GM19452 (cell line): ENCODE results near the gene PPP1R7.

Experiments used
- ATAC-seq: cut with Tn5 transposase; IDR thresholded peaks from one replicate; pipeline ENCODE4 v1.9.1; 2021; ENCODE audit not compliant: unreplicated experiment

The PPP1R7 gene

DNA sequence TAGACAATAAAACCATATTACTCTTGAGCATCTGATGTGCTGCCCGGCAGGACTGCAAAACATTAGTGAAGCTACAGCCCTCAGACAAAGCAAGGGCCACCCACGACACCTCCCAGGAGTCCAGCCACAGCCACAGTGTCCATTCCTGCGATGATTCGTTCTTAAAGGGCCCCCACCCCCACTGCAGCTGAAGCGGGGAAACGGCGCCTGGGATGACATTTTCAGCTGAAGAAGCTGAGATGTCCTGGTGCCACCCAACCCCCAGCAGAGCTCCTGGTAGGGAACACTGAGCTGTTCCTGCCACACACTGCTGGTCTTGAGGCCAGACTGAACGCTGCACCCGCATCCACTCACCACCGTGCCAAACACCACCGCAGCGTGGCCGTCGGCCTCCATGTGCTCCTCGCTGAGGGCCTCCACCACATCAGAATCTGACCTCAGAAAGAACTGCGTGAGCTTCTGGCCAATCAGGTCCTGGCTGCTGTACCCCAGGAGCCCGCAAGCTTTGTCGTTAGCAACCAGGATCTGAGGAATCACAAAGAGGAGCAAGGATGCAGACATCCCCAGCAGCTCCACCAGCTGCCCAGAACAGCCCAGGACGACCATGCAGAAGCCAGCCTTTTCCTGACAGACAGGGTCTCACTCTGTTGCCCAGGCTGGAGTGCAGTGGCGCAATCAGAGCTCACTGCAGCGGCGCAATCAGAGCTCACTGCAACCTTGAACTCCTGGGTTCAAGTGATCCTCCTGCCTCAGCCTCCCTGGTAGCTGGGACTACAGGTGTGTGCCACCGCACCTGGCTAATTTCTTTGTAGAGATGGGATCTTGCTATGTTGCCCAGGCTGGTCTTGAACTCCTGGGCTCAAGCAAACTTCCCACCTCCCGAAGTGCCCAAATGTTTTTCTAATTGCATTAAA is 10.5 kb upstream of the PPP1R7 start:
- no peak for ATAC-seq

GRCh38 chr2:241140445-241140840 is 9.8 kb upstream of the PPP1R7 start:
- ATAC-seq: no peak

GRCh38 chr2:241141214-241141770 is 9.0 kb upstream of the PPP1R7 start:
- ATAC-seq: no peak

- no peak for ATAC-seq
Measured at GRCh38 chr2:241142063-241142462, 8.2 kb upstream of the PPP1R7 start.

GRCh38 chr2:241142593-241142992 is 7.7 kb upstream of the PPP1R7 start:
- ATAC-seq: no peak

DNA sequence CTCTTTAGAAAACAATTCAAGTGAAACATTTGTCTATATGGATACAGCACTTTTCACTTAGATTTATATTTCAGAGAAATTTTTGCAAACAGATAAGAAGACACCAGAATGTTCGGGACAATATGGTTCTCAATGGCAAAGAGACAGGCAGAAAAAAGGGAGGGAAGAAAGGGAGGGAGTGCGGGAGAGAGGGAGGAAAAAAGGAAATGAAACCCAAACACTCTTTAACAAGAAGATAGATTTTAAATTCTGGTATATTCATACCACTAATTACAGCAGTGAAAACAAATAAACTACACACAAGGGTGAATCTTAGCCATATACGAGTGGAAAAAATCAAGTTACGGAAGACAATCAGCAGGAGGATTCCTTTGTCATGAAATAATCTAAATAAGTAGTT is 4.0 kb upstream of the PPP1R7 start:
- no peak for ATAC-seq

- ATAC-seq: no peak
Measured at GRCh38 chr2:241147336-241147735, 2.9 kb upstream of the PPP1R7 start.

GRCh38 chr2:241148239-241148638 is 2.0 kb upstream of the PPP1R7 start:
- no peak for ATAC-seq

GRCh38 chr2:241148891-241149674 is 1.2 kb upstream of the PPP1R7 start, which contains the start of gene PASK:
Gene PASK (minus strand): TSS chr2:241149472. CDS start chr2:241143032, 6,440 bp downstream.
- ATAC-seq: peak; percentile 77

- ATAC-seq: peak; percentile 20
Measured at GRCh38 chr2:241149675-241149924, 667 bp upstream of the PPP1R7 start.

DNA sequence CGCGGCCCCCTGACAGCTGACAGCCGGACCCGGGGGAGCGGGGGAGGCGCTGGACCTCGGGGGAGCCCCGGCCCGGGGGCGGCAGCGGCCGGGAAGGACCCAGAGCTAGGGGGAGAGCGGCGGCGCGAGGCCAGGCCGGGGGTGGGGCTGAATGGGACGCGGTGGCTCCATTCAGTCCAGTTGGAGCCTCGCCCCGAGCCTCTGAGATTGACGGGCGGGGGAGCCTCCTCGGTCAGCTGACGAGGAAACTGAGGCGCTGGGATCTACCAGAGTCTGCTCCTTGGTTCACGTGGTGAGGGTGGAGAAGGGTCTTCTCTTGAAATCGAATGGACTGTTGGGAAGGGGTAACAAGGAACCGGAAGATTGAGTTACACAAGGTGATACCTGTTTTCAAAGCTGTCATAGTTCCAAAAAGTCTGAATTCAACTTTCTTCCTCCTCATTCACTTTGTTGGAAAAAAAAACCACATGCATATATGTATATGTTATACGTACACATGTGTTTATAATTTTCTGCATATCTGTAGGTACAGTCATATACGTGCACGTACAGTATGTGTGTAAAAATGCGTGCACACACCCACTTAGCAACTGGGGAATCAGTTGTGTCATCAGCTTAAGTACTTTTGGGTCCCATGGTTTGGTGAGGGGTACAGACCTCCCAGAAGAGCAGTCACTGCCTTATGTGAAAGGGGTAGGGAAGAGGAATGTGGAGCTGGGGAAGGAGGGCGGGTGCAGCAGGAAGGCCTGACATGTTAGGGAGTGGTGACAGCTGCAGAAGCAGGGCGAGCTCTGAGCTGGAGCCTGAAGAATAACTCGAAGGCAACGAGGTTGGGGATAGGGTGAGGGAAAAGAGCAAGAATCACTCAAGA is 628 bp downstream of the PPP1R7 start:
- no peak for ATAC-seq

DNA sequence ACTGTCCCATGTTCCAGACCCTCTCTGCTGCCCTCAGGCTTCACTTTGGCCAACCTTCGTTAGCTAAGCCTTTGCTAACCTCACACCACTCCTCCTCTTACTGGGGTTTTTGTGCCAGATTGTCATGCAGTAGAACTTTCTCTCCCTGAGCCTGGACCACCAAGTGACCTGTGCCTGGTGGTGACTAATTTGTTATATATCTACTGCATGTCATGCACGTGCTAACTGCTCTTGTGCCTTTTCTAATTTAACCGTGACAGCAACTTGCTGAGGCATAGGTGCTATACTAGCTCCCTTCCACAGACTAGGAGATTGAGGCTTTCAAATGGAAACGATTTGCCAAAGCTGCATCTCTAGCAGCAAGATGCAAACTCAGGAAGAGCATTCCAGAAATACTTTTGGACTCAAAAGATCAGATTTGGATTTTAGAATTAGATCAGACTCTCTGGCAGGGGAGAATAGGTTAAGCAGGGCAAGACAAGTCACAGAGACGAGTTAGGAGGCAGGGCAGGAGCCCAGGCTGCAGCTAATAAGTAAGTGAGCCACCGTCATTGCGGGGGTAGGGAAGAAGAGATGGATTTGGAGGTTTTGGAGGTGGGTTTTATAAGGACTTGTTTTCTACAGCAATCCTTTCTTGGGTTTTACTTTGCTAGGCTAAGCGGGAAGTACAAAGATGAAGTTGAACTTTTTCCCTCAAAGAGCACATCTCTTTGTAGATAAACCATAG is 1.8 kb downstream of the PPP1R7 start:
- no peak for ATAC-seq

DNA sequence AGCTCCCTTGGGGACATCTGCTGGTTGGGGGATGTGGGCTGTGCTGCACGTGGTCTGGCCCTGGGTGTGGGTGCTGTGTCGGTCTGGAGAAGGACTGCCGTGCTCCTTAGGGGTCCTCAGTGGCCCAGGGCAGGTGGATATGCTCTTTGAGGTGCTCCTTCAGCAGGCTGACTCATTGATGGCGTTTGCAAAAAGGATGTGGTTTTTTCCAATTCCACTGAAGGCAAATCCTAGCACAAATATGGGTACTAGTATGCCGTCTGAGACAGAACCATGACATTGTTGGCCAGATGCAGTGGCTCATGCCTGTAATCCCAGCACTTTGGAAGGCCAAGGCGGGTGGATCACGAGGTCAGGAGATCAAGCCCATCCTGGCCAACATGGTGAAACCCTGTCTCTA is 3.3 kb downstream of the PPP1R7 start:
- ATAC-seq: no peak

- no peak for ATAC-seq
Measured at GRCh38 chr2:241154915-241155314, 4.6 kb downstream of the PPP1R7 start.

- ATAC-seq: no peak
Measured at GRCh38 chr2:241155936-241156335, 5.7 kb downstream of the PPP1R7 start.

- ATAC-seq: no peak
Measured at GRCh38 chr2:241156971-241157441, 6.7 kb downstream of the PPP1R7 start.

DNA sequence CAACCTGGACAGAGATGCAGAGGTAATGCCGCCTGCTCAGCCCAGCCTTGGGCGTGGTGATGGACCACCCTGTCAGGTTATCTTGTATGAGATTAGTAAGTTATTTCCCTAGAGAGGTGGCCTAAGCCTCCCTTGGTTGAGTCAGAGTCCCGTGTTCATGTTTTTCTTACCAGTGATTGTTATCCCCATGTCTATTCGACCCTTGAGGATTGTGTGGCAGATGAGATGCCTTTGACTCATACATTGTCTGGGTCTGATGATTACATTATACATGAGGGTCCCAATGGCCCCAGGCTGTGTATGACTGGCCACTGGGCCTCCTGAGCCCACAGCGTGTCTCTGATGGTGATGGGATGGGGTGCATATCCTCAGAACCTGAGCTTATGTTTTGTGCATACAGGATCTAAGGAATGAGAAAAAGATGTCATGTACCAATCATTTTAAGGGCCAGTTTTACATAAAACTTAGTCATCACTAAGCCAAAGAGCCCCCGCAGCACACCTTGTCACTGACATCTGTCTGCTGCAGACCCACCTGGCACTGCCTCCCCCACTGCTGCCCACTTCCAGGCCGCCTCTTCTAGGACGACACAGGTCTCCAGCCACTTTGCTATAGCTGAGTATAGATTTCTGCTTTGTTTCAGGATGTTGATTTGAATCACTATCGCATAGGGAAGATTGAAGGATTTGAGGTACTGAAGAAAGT is 7.7 kb downstream of the PPP1R7 start:
- ATAC-seq: no peak

- ATAC-seq: no peak
Measured at GRCh38 chr2:241158546-241158900, 8.3 kb downstream of the PPP1R7 start.

- ATAC-seq: no peak
Measured at GRCh38 chr2:241159116-241159515, 8.8 kb downstream of the PPP1R7 start.

DNA sequence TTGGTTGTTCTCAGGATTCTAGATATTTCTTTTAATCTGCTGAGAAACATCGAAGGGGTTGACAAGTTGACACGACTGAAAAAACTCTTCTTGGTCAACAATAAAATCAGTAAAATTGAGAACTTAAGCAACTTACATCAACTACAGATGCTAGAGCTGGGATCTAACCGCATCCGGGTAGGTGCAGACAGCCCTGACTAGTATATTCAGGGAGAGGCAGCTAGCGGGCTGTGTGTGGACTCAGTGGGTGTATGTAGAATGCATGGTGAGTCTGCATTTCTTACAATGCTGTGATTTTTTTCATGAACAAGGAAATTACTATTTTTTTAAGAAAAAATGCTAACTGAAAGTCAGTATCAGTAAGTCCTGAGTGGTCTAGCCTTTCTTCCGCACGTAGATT is 10.1 kb downstream of the PPP1R7 start:
- ATAC-seq: no peak
